HL-60 (cell line): ENCODE results near the gene DDX18.
"Not testable (repeated sequence)": the region's sequence is repeated elsewhere in the genome, so short reads cannot be mapped to it uniquely, and the experiment has no call there.

Experiments
- DNase-seq, 2 experiments: peaks; one replicate each; pipeline ENCODE4 v3.0.0-alpha.2; 2010 to 2020; ENCODE audit warnings: low read depth in 1 of 2, low spot score in 1 of 2
- H3K27ac ChIP-seq: fragments of 250-450 bp; sonication (Bioruptor Pico); replicated peaks from 2 replicates; pipeline ENCODE4 v1.5.1; 2020; ENCODE audit warnings: mild to moderate bottlenecking, moderate library complexity
- H3K27me3 ChIP-seq: fragments of 250-450 bp; sonication (Bioruptor Pico); 2 replicates; pipeline ENCODE4 v1.5.1; 2021; ENCODE audit warnings: mild to moderate bottlenecking, moderate library complexity; ENCODE audit not compliant: insufficient read depth, poor library complexity, severe bottlenecking
- H3K4me3 ChIP-seq: replicated peaks from 2 replicates; pipeline ENCODE4 v1.5.1; 2011; ENCODE audit warnings: mild to moderate bottlenecking, control low read depth, low read length; ENCODE audit not compliant: insufficient read depth
- GABPA ChIP-seq: IDR thresholded peaks from 2 replicates; pipeline ENCODE4 v1.6.1; 2012; ENCODE audit warnings: low read depth
- POLR2AphosphoS5 ChIP-seq: IDR thresholded peaks from 2 replicates; pipeline ENCODE4 v1.6.1; 2012; ENCODE audit warnings: low read depth
- SPI1 ChIP-seq: IDR thresholded peaks from 2 replicates; pipeline ENCODE4 v1.6.1; 2012; ENCODE audit warnings: low read depth, mild to moderate bottlenecking, borderline replicate concordance
- TF ChIP-seq, protein P1 (sequence below): IDR thresholded peaks from 2 replicates; pipeline ENCODE4 v1.6.1; 2012; ENCODE audit warnings: low read depth; ENCODE audit not compliant: insufficient replicate concordance
- TF ChIP-seq, protein P2 (sequence below): IDR thresholded peaks from one replicate; pipeline ENCODE4 v1.5.1; 2011; ENCODE audit warnings: low read length, control low read depth, inconsistent platforms; ENCODE audit not compliant: insufficient read depth

The DDX18 gene

DNA sequence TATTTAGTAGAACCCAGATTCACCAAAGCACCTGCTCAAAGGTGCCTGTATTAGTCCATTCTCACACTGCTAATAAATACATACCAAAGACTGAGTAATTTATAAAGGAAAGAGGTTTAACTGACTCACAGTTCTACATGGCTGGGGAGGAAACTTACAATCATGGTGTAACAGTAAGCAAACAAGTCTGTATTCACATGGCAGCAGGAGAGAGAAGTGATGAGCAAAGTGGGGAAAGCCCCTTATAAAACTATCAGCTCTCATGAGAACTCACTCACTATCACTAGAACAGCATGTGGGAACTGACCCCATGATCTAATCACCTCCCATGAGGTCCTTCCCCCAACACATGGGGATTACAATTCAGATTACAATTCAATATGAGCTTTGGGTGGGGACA lies 28.0 kb upstream of the DDX18 start:
- no peak overlapping the region for H3K27ac ChIP-seq
- no peaks in the 10 kb centered on the region for H3K27me3 ChIP-seq
- TF ChIP-seq GABPA (no peak), SPI1 (no peak), POLR2AphosphoS5 (no peak)
- TF ChIP-seq, protein P1, sequence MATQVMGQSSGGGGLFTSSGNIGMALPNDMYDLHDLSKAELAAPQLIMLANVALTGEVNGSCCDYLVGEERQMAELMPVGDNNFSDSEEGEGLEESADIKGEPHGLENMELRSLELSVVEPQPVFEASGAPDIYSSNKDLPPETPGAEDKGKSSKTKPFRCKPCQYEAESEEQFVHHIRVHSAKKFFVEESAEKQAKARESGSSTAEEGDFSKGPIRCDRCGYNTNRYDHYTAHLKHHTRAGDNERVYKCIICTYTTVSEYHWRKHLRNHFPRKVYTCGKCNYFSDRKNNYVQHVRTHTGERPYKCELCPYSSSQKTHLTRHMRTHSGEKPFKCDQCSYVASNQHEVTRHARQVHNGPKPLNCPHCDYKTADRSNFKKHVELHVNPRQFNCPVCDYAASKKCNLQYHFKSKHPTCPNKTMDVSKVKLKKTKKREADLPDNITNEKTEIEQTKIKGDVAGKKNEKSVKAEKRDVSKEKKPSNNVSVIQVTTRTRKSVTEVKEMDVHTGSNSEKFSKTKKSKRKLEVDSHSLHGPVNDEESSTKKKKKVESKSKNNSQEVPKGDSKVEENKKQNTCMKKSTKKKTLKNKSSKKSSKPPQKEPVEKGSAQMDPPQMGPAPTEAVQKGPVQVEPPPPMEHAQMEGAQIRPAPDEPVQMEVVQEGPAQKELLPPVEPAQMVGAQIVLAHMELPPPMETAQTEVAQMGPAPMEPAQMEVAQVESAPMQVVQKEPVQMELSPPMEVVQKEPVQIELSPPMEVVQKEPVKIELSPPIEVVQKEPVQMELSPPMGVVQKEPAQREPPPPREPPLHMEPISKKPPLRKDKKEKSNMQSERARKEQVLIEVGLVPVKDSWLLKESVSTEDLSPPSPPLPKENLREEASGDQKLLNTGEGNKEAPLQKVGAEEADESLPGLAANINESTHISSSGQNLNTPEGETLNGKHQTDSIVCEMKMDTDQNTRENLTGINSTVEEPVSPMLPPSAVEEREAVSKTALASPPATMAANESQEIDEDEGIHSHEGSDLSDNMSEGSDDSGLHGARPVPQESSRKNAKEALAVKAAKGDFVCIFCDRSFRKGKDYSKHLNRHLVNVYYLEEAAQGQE: no peak
- TF ChIP-seq, protein P2, sequence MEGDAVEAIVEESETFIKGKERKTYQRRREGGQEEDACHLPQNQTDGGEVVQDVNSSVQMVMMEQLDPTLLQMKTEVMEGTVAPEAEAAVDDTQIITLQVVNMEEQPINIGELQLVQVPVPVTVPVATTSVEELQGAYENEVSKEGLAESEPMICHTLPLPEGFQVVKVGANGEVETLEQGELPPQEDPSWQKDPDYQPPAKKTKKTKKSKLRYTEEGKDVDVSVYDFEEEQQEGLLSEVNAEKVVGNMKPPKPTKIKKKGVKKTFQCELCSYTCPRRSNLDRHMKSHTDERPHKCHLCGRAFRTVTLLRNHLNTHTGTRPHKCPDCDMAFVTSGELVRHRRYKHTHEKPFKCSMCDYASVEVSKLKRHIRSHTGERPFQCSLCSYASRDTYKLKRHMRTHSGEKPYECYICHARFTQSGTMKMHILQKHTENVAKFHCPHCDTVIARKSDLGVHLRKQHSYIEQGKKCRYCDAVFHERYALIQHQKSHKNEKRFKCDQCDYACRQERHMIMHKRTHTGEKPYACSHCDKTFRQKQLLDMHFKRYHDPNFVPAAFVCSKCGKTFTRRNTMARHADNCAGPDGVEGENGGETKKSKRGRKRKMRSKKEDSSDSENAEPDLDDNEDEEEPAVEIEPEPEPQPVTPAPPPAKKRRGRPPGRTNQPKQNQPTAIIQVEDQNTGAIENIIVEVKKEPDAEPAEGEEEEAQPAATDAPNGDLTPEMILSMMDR: no peak
- H3K4me3 ChIP-seq: no peak overlapping the region
- DNase-seq: no peak

DNA sequence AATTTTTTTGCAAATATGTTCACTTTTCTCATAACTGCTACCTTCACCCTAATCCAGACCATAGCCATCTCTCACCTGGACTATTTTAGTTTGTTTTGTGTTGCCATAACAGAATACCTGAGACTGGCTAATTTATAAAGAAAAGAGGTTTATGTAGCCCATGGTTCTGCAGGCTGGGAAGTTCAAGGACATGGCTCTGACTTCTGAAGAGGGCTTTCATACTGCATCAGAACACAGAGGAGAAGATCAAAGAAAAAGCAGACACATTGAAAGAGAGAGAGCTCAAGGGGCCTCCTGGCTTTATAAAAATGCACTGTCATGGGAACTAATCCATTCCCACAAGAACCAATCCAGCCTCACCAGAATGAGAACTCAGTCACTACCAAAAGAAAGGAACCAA lies 25.0 kb upstream of the DDX18 start:
- no peaks in the 10 kb centered on the region for H3K27me3 ChIP-seq
- no peak overlapping the region for H3K4me3 ChIP-seq
- no peak overlapping the region for H3K27ac ChIP-seq
- no peak for TF ChIP-seq GABPA
- no peak for TF ChIP-seq SPI1
- no peak for DNase-seq

DNA sequence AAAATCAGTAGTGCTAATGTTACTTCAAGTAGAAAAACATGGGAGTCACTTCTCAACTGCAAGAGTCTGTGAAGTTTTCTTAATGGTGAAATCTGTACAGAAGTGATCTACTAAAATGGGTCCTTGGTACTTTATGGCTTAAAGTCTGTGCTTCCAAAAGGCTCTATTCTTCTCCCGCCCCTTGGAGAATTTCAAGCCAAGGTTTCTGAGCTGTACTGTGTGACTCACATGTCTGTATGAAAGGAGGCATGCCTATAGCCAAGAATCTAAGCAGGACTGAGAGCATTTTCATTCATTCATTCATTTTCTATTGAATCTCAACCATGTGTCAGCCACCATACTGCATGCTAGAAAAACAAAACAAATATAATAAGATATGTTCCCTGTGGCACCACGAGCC lies 19.8 kb upstream of the DDX18 start:
- TF ChIP-seq GABPA (no peak), POLR2AphosphoS5 (no peak), SPI1 (no peak)
- TF ChIP-seq, protein P1: no peak
- TF ChIP-seq, protein P2: no peak
- no peak overlapping the region for H3K4me3 ChIP-seq
- no peak for DNase-seq
- no peaks in the 10 kb centered on the region for H3K27me3 ChIP-seq
- no peak overlapping the region for H3K27ac ChIP-seq

DNA sequence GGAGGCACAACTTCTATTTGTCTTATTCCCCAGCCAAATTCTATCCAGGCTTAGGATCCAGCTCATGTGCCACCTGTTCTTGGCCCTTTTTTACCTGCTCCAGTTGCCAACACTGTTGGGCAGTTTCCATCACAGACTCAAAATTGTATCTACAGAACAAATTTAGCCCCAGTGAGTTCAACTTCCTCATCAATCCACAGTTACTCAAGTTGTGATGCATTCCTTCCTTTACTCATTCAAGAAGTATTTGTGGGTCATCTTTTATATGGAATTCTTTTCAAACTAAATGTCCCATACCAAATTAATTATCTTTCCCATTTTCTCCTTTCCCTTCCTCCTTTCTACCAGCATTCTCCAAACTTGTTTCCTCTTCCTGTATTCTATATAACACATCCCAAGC lies 12.7 kb upstream of the DDX18 start:
- H3K27me3 ChIP-seq: no peaks in the 10 kb centered on the region
- no peak for DNase-seq
- H3K4me3 ChIP-seq: no peak overlapping the region
- TF ChIP-seq POLR2AphosphoS5 (no peak), SPI1 (no peak), GABPA (no peak)
- TF ChIP-seq, protein P1: no peak
- TF ChIP-seq, protein P2: no peak
- H3K27ac ChIP-seq: no peak overlapping the region

DNA sequence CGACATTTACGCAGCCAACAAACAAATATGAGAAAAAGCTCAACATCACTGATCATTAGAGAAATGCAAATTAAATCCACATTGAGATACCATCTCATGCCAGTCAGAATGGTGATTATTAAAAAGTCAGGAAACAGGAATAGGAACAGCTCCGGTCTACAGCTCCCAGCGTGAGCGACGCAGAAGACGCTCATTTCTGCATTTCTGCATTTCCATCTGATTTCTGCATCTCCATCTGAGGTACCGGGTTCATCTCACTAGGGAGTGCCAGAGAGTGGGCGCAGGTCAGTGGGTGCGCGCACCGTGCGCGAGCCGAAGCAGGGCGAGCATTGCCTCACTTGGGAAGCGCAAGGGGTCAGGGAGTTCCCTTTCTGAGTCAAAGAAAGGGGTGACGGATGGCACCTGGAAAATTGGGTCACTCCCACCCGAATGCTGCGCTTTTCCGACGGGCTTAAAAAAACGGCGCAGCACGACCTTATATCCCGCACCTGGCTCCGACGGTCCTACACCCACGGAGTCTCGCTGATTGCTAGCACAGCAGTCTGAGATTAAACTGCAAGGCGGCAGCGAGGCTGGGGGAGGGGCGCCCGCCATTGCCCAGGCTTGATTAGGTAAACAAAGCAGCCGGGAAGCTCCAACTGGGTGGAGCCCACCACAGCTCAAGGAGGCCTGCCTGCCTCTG lies 10.7 kb upstream of the DDX18 start:
- H3K4me3 ChIP-seq, H3K27ac ChIP-seq, H3K27me3 ChIP-seq, DNase-seq: not testable (repeated sequence)
